ENCODE data around the gene CCL28. TPM values are rescaled to one million over a fixed set of nuclear protein-coding genes. Genes with fewer than 3 reads are reported as not detected.
"Not testable (repeated sequence)": the region's sequence is repeated elsewhere in the genome, so short reads cannot be mapped to it uniquely, and the experiment has no call there.

CCL28 gene, protein sequence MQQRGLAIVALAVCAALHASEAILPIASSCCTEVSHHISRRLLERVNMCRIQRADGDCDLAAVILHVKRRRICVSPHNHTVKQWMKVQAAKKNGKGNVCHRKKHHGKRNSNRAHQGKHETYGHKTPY
- total RNA-seq (2014; rRNA removed; shearing (Covaris generic)) (not detected in 2 replicates), total RNA-seq (2022) (not detected in 2 replicates), Bru-seq, nascent RNA (percentile 7 among the genes with signal in this experiment), BruChase-seq, experiment 1, labeled RNA remaining after a 6-hour chase (not detected), BruChase-seq, experiment 2, labeled RNA remaining after a 2-hour chase (percentile 4 among the genes with signal in this experiment)
- long read RNA-seq = 0 reads

DNA sequence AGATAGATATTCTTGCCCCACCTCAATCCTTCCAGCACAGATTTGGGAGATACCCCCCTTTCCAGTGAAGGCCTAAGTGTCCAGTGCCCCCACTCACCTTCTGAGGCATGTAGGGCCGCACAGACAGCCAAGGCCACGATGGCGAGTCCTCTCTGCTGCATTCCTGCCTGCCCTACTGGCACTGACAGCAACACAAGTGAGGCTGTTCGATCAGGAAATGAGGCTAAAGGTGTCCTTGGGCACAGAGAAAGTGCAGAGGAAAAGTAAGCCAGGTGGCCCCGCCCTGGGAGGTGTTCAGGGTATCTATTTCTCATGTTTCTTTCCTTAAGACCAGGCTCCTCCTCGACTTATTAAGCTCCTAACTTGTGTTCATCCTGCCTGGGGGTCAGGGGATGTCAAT is at the start of gene CCL28:
Gene CCL28, minus strand, starts transcription at position 236 of the 400 bp plus-strand sequence. Its CDS starts 75 bp downstream, at position 161.
- Histone ChIP-seq H3K36me3 (ENCODE audit: insufficient read depth, low read length) (no peaks in the 10 kb centered on the region), H3K4me3 (ENCODE audit: low read depth, low read length, poor library complexity, severe bottlenecking) (no peak within 1 kb of the TSS), H2AFZ (ENCODE audit: low read length) (no peak within 1 kb of the TSS), H4K20me1 (ENCODE audit: insufficient read depth, low read length) (no peaks in the 10 kb centered on the region), H3K4me2 (ENCODE audit: low read length) (no peak within 1 kb of the TSS), H3K79me2 (ENCODE audit: insufficient read depth, low read depth, low read length) (no peaks in the 10 kb centered on the region), H3K9me3 (ENCODE audit: low read length) (no peaks in the 10 kb centered on the region), H3K27ac (ENCODE audit: low read depth, low read length, poor library complexity, severe bottlenecking) (no peak within 1 kb of the TSS), H3K9me2 (ENCODE audit: insufficient read depth, low read length) (no peaks in the 10 kb centered on the region), H3K4me1 (ENCODE audit: insufficient read depth, low read length, poor library complexity, severe bottlenecking) (no peaks in the 10 kb centered on the region)
- TF ChIP-seq, protein P1, sequence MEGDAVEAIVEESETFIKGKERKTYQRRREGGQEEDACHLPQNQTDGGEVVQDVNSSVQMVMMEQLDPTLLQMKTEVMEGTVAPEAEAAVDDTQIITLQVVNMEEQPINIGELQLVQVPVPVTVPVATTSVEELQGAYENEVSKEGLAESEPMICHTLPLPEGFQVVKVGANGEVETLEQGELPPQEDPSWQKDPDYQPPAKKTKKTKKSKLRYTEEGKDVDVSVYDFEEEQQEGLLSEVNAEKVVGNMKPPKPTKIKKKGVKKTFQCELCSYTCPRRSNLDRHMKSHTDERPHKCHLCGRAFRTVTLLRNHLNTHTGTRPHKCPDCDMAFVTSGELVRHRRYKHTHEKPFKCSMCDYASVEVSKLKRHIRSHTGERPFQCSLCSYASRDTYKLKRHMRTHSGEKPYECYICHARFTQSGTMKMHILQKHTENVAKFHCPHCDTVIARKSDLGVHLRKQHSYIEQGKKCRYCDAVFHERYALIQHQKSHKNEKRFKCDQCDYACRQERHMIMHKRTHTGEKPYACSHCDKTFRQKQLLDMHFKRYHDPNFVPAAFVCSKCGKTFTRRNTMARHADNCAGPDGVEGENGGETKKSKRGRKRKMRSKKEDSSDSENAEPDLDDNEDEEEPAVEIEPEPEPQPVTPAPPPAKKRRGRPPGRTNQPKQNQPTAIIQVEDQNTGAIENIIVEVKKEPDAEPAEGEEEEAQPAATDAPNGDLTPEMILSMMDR (conservative IDR thresholded peaks at IDR 0.05; ENCODE audit: low read length) = no peak
- no peak for TF ChIP-seq EZH2phosphoT487 (IDR thresholded peaks at IDR 0.05; ENCODE audit: borderline replicate concordance, low read depth, low read length)
- ChIA-PET CTCF (ENCODE audit: unreplicated experiment) (no interaction called here), POLR2A (interaction anchor here (0.6 to 2.1 kb wide), 4 partner anchors 9 to 73 kb away, joined by 3 to 7 read pairs (median 4); no protein-coding TSS in a partner anchor)
- intact Hi-C loops (cut with micrococcal nuclease; ENCODE audit: unreplicated experiment) = no loop called here
- no peak for DNase-seq (ENCODE audit: low spot score)
- no TSS peak for BruUV-seq (replicated peaks)

DNA sequence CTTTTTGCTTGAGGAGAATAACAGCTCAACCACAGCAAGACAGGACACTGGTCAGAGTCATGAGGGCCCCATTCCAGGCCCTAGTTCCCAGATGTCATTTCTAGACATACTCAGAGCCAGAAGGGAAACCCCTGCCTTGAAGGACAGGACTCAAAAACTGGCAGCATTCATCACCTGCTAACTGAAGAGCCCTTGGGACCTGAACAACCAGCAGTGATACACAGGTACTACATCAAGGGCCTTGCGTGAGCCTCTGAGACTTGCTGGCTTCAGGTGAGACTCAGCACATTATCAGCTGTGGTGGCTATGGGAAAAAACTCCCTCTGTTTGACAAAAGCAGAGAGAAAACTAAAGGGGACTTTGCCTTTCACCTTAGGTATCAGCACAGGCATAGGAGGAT is 48.9 kb upstream of the CCL28 start:
- DNase-seq (ENCODE audit: low spot score) = no peak
- Histone ChIP-seq H3K79me2 (ENCODE audit: insufficient read depth, low read depth, low read length) (0 out of 2 replicates have a peak, but pooled peaks cover 6% of the 10 kb centered on the region), H4K20me1 (ENCODE audit: insufficient read depth, low read length) (no peaks in the 10 kb centered on the region), H2AFZ (ENCODE audit: low read length) (no peak overlapping the region), H3K4me2 (ENCODE audit: low read length) (no peak overlapping the region), H3K4me3 (ENCODE audit: low read depth, low read length, poor library complexity, severe bottlenecking) (no peak overlapping the region), H3K27ac (ENCODE audit: low read depth, low read length, poor library complexity, severe bottlenecking) (no peak overlapping the region), H3K9me3 (ENCODE audit: low read length) (peaks cover 27% of the 10 kb centered on the region; the same call in 1 of the 2 replicates), H3K36me3 (ENCODE audit: insufficient read depth, low read length) (peaks cover 44% of the 10 kb centered on the region), H3K9me2 (ENCODE audit: insufficient read depth, low read length) (no peaks in the 10 kb centered on the region), H3K4me1 (ENCODE audit: insufficient read depth, low read length, poor library complexity, severe bottlenecking) (no peaks in the 10 kb centered on the region)
- no TSS peak for BruUV-seq (replicated peaks)
- ChIA-PET CTCF (ENCODE audit: unreplicated experiment) (no interaction called here), POLR2A (interaction anchor here (0.7 kb wide), 1 partner anchor 11 kb away, joined by 3 read pairs; no protein-coding TSS in a partner anchor)
- TF ChIP-seq EZH2phosphoT487 (IDR thresholded peaks at IDR 0.05; ENCODE audit: borderline replicate concordance, low read depth, low read length) = no peak
- TF ChIP-seq, protein P1 (conservative IDR thresholded peaks at IDR 0.05; ENCODE audit: low read length) = no peak
- intact Hi-C loops (cut with micrococcal nuclease; ENCODE audit: unreplicated experiment) = no loop called here

DNA sequence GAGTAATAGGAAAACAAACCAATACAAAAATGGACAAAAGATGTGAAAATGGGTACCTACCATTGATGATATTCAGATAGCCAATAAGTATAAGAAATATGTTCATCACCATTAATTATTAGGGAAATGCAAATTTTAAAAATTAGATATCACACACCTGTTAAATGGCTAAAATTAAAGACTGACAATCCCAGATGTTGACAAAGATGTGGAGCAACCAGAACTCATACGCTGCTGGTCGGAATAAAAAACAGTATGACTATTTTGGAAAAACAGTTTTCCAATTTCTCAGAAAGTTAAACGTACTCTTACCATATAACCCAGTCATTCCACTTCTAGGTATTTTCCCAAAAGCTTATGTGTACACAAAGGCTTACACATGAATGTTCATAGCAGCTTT is 44.4 kb upstream of the CCL28 start:
- no peak overlapping the region for H3K4me2 ChIP-seq (ENCODE audit: low read length)
- H4K20me1 ChIP-seq (ENCODE audit: insufficient read depth, low read length) = no peaks in the 10 kb centered on the region
- H3K36me3 ChIP-seq (ENCODE audit: insufficient read depth, low read length) = peaks cover 39% of the 10 kb centered on the region
- H3K4me3 ChIP-seq (ENCODE audit: low read depth, low read length, poor library complexity, severe bottlenecking) = no peak overlapping the region
- no peaks in the 10 kb centered on the region for H3K4me1 ChIP-seq (ENCODE audit: insufficient read depth, low read length, poor library complexity, severe bottlenecking)
- no TSS peak for BruUV-seq (replicated peaks)
- ChIA-PET CTCF (ENCODE audit: unreplicated experiment) (no interaction called here), POLR2A (interaction anchor here (1.0 to 1.4 kb wide), 2 partner anchors 23 to 157 kb away, joined by 3 read pairs; no protein-coding TSS in a partner anchor)
- no peak for DNase-seq (ENCODE audit: low spot score)
- no peak for TF ChIP-seq EZH2phosphoT487 (IDR thresholded peaks at IDR 0.05; ENCODE audit: borderline replicate concordance, low read depth, low read length)
- TF ChIP-seq, protein P1 (conservative IDR thresholded peaks at IDR 0.05; ENCODE audit: low read length) = no peak
- H3K9me2 ChIP-seq (ENCODE audit: insufficient read depth, low read length) = no peaks in the 10 kb centered on the region
- H3K27ac ChIP-seq (ENCODE audit: low read depth, low read length, poor library complexity, severe bottlenecking) = no peak overlapping the region
- no peak overlapping the region for H2AFZ ChIP-seq (ENCODE audit: low read length)
- H3K9me3 ChIP-seq (ENCODE audit: low read length) = peaks cover 26% of the 10 kb centered on the region; the same call in 1 of the 2 replicates
- intact Hi-C loops (cut with micrococcal nuclease; ENCODE audit: unreplicated experiment) = no loop called here
- H3K79me2 ChIP-seq (ENCODE audit: insufficient read depth, low read depth, low read length) = no peaks in the 10 kb centered on the region

DNA sequence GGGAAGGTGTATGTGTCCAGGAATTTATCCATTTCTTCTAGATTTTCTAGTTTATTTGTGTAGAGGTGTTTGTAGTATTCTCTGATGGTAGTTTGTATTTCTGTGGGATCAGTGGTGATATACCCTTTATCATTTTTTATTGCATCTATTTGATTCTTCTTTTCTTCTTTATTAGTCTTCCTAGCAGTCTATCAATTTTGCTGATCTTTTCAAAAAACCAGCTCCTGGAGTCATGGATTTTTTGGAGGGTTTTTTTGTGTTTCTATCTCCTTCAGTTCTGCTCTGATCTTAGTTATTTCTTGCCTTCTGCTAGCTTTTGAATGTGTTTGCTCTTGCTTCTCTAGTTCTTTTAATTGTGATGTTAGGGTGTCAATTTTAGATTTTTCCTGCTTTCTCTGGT is 29.4 kb upstream of the CCL28 start:
- H3K9me3 ChIP-seq (ENCODE audit: low read length); H4K20me1 ChIP-seq (ENCODE audit: insufficient read depth, low read length); POLR2A ChIA-PET; H3K4me1 ChIP-seq (ENCODE audit: insufficient read depth, low read length, poor library complexity, severe bottlenecking); H3K27ac ChIP-seq (ENCODE audit: low read depth, low read length, poor library complexity, severe bottlenecking); H3K4me2 ChIP-seq (ENCODE audit: low read length); H3K4me3 ChIP-seq (ENCODE audit: low read depth, low read length, poor library complexity, severe bottlenecking); BruUV-seq (replicated peaks); H2AFZ ChIP-seq (ENCODE audit: low read length); H3K9me2 ChIP-seq (ENCODE audit: insufficient read depth, low read length); intact Hi-C loops (cut with micrococcal nuclease; ENCODE audit: unreplicated experiment); DNase-seq (ENCODE audit: low spot score); CTCF ChIA-PET (ENCODE audit: unreplicated experiment); H3K79me2 ChIP-seq (ENCODE audit: insufficient read depth, low read depth, low read length): not testable (repeated sequence)
- H3K36me3 ChIP-seq (ENCODE audit: insufficient read depth, low read length) = peaks cover 29% of the 10 kb centered on the region
